ENCODE data around the gene GOLPH3.

- no peak for TF ChIP-seq ZBTB7A (tag by site-specific recombination; IDR thresholded peaks at IDR 0.05; ENCODE audit: low read depth)
- TF ChIP-seq ZNF501 (tag by site-specific recombination; IDR thresholded peaks at IDR 0.05) = no peak
- TF ChIP-seq REST (tag by site-specific recombination; IDR thresholded peaks at IDR 0.05) = no peak
These were observed 75.2 kb downstream of the GOLPH3 start for GRCh38 chr5:32098890-32099310.
